Kidney epithelial cell (primary cell): ENCODE measurements around the gene GSK3A. TPM values are rescaled to one million over a fixed set of nuclear protein-coding genes. Genes with fewer than 3 reads are reported as not detected.

Experiments
- DNase-seq: peaks from one replicate; pipeline ENCODE4 v3.0.0-alpha.2; 2010; ENCODE audit warnings: low read depth
- H3K27me3 ChIP-seq: 2 replicates; pipeline ENCODE4 v1.6.0; 2011; ENCODE audit warnings: low read length; ENCODE audit not compliant: control insufficient read depth, insufficient read depth
- H3K36me3 ChIP-seq: 2 replicates; pipeline ENCODE4 v1.5.1; 2011; ENCODE audit warnings: low read length; ENCODE audit not compliant: control insufficient read depth, insufficient read depth
- H3K4me3 ChIP-seq: 2 replicates; pipeline ENCODE4 v1.5.1; 2011; ENCODE audit warnings: low read depth, mild to moderate bottlenecking, control low read depth, low read length
- total RNA-seq: library from RNA; depleted of rRNA; stranded (reverse); fragments of >200 nt; gene quantifications from 2 replicates; pipeline ENCODE4 v1.2.3, GENCODE V29; 2015
- TF ChIP-seq, protein P1 (sequence below): IDR thresholded peaks from 2 replicates; pipeline ENCODE4 v1.5.1; 2011; ENCODE audit warnings: mild to moderate bottlenecking, moderate library complexity, low read length, control low read depth, inconsistent platforms; ENCODE audit not compliant: insufficient read depth, poor library complexity, severe bottlenecking

The GSK3A gene
- total RNA-seq, 1 donor from 2014 or later = 27.3 TPM

- TF ChIP-seq, protein P1, sequence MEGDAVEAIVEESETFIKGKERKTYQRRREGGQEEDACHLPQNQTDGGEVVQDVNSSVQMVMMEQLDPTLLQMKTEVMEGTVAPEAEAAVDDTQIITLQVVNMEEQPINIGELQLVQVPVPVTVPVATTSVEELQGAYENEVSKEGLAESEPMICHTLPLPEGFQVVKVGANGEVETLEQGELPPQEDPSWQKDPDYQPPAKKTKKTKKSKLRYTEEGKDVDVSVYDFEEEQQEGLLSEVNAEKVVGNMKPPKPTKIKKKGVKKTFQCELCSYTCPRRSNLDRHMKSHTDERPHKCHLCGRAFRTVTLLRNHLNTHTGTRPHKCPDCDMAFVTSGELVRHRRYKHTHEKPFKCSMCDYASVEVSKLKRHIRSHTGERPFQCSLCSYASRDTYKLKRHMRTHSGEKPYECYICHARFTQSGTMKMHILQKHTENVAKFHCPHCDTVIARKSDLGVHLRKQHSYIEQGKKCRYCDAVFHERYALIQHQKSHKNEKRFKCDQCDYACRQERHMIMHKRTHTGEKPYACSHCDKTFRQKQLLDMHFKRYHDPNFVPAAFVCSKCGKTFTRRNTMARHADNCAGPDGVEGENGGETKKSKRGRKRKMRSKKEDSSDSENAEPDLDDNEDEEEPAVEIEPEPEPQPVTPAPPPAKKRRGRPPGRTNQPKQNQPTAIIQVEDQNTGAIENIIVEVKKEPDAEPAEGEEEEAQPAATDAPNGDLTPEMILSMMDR = no peak
- Histone ChIP-seq H3K4me3 (no peak overlapping the region), H3K27me3 (no peaks in the 10 kb centered on the region), H3K36me3 (peaks cover 3% of the 10 kb centered on the region)
- no peak for DNase-seq
Measured at GRCh38 chr19:42229301-42229854, 13.0 kb downstream of the GSK3A start.

DNA sequence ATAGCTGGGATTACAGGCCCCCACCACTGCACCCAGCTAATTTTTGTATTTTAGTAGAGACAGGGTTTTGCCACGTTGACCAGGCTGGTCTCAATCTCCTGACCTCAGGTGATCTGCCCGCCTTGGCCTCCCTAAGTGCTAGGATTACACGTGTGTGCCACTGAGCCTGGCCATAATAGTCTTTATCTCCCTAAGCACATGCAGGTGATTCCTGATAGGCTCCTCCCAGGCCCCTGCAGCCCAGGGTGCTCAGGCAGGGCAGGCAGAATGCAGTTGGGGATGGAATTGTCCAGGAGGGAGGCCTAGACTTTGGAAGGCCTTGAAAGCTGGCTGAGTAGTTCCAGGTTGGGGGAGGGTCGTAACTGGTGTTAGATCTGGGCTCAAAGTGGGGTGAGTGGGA, 13.8 kb downstream of the GSK3A start:
- TF ChIP-seq, protein P1 = no peak
- Histone ChIP-seq H3K27me3 (no peaks in the 10 kb centered on the region), H3K36me3 (peaks cover 2% of the 10 kb centered on the region), H3K4me3 (no peak overlapping the region)
- no peak for DNase-seq

DNA sequence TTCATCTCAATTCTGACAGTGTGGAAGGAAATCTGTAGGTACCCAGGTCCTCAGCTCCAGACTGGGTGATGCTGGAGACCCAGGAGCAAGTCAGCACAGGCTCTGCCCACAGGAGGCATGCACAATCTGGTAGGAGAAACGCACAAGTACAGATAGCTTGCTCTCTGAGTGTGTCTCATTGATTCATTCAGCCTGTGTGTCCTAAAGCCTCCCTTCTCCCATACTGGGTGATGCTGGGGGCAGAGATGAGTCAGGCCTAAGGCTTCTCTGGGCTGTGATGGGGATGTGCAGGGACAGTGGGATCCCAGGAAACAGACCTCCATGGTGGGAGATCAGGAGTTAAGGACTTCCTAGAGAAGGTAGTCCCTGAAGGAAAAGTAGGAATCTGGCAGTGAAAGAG, 15.5 kb downstream of the GSK3A start:
- H3K4me3 ChIP-seq = no peak overlapping the region
- no peak for DNase-seq
- H3K27me3 ChIP-seq = no peaks in the 10 kb centered on the region
- peaks cover 2% of the 10 kb centered on the region for H3K36me3 ChIP-seq
- TF ChIP-seq, protein P1 = no peak

GRCh38 chr19:42225718-42226292, 16.6 kb downstream of the GSK3A start:
- TF ChIP-seq, protein P1 = no peak
- H3K4me3 ChIP-seq = no peak overlapping the region
- H3K36me3 ChIP-seq = peaks cover 2% of the 10 kb centered on the region
- DNase-seq = no peak
- no peaks in the 10 kb centered on the region for H3K27me3 ChIP-seq

- no peaks in the 10 kb centered on the region for H3K27me3 ChIP-seq
- TF ChIP-seq, protein P1 = no peak
- no peak overlapping the region for H3K4me3 ChIP-seq
- no peak for DNase-seq
- peaks cover 2% of the 10 kb centered on the region for H3K36me3 ChIP-seq
Measured at GRCh38 chr19:42224940-42225717, 17.3 kb downstream of the GSK3A start.

GRCh38 chr19:42220751-42221097, 21.7 kb downstream of the GSK3A start:
- DNase-seq = no peak
- TF ChIP-seq, protein P1 = no peak
- H3K4me3 ChIP-seq = peak overlapping the region; percentile 95

More at GRCh38 chr19:42220751-42221097, 21.7 kb downstream of the GSK3A start:
- H3K27me3 ChIP-seq = no peaks in the 10 kb centered on the region
- no peaks in the 10 kb centered on the region for H3K36me3 ChIP-seq
